IMR-90 (cell line): ENCODE results near the gene KIR3DL3. TPM values are rescaled to one million over a fixed set of nuclear protein-coding genes. Genes with fewer than 3 reads are reported as not detected.
"Not testable (repeated sequence)": the region's sequence is repeated elsewhere in the genome, so short reads cannot be mapped to it uniquely, and the experiment has no call there.

ENCODE experiments used
- ATAC-seq: fragments of 200-7000 bp; cut with Tn5 transposase; 2 replicates; pipeline ENCODE4 v1.9.1; 2020; ENCODE audit warnings: low read depth, mild to moderate bottlenecking, moderate library complexity
- BruUV-seq: library from RNA; stranded (reverse); fragments of 400-500 nt; replicated peaks from 2 replicates; lab custom pipeline; 2021; lab: Mats Ljungman, UMichigan
- CTCF ChIA-PET: fragments of 300-600 bp; formaldehyde crosslinking; extraction: SDS; loops from one replicate; lab custom pipeline; 2021; ENCODE audit warnings: antibody characterized with exemption; lab: Yijun Ruan, JAX
- POLR2A ChIA-PET: fragments of 300-600 bp; sonication (Branson Sonifier 250); formaldehyde crosslinking; loops from one replicate; lab custom pipeline; 2022; ENCODE audit warnings: antibody characterized with exemption; ENCODE audit not compliant: unreplicated experiment; lab: Charles Lee
- DNase-seq: peaks from one replicate; pipeline ENCODE4 v3.0.0; 2013
- H2AFZ ChIP-seq: replicated peaks from 2 replicates; pipeline ENCODE3; 2013; ENCODE audit warnings: low read length, mild to moderate bottlenecking; ENCODE audit not compliant: poor library complexity
- H2AK5ac ChIP-seq: 2 replicates; pipeline ENCODE4 v1.6.1; 2013; ENCODE audit warnings: low read depth, low read length, inconsistent platforms
- H2AK9ac ChIP-seq: replicated peaks from 2 replicates; pipeline ENCODE3; 2013; ENCODE audit warnings: mild to moderate bottlenecking, low read depth, low read length, moderate library complexity; ENCODE audit not compliant: poor library complexity
- H2BK120ac ChIP-seq: 2 replicates; pipeline ENCODE4 v1.6.1; 2013; ENCODE audit warnings: low read depth, low read length, inconsistent platforms
- H2BK15ac ChIP-seq: 3 replicates; pipeline ENCODE4 v1.6.1; 2013; ENCODE audit warnings: low read depth, low read length, inconsistent platforms
- H2BK20ac ChIP-seq: 2 replicates; pipeline ENCODE4 v1.6.1; 2013; ENCODE audit warnings: low read depth, mild to moderate bottlenecking, inconsistent platforms, low read length, moderate library complexity
- H2BK5ac ChIP-seq: 2 replicates; pipeline ENCODE4 v1.6.1; 2013; ENCODE audit warnings: mild to moderate bottlenecking, low read depth, low read length, inconsistent platforms; ENCODE audit not compliant: poor library complexity, severe bottlenecking
- H3K14ac ChIP-seq: replicated peaks from 2 replicates; pipeline ENCODE4 v1.6.1; 2013; ENCODE audit warnings: low read depth, low read length, inconsistent platforms
- H3K18ac ChIP-seq: 2 replicates; pipeline ENCODE4 v1.6.1; 2013; ENCODE audit warnings: low read depth, low read length, control low read depth
- H3K23ac ChIP-seq: 2 replicates; pipeline ENCODE4 v1.6.1; 2013; ENCODE audit warnings: low read depth, low read length, inconsistent platforms
- H3K27ac ChIP-seq: 2 replicates; pipeline ENCODE4 v1.5.1; 2013; ENCODE audit warnings: mild to moderate bottlenecking, control low read depth, low read length; ENCODE audit not compliant: insufficient read depth
- H3K27me3 ChIP-seq: 2 replicates; pipeline ENCODE4 v1.6.1; 2013; ENCODE audit warnings: low read length; ENCODE audit not compliant: control insufficient read depth, insufficient read depth
- H3K36me3 ChIP-seq: 2 replicates; pipeline ENCODE4 v1.6.1; 2013; ENCODE audit warnings: low read length, mixed read lengths; ENCODE audit not compliant: control insufficient read depth, insufficient read depth
- H3K4ac ChIP-seq: 2 replicates; pipeline ENCODE4 v1.6.1; 2013; ENCODE audit warnings: low read depth, low read length, inconsistent platforms
- H3K4me1 ChIP-seq: 2 replicates; pipeline ENCODE4 v1.6.1; 2013; ENCODE audit warnings: low read length, mixed read lengths; ENCODE audit not compliant: control insufficient read depth, insufficient read depth
- H3K4me2 ChIP-seq: 2 replicates; pipeline ENCODE4 v1.6.1; 2013; ENCODE audit warnings: low read depth, mild to moderate bottlenecking, control low read depth, low read length, moderate library complexity
- H3K4me3 ChIP-seq: 2 replicates; pipeline ENCODE4 v1.5.1; 2013; ENCODE audit warnings: low read depth, mild to moderate bottlenecking, control low read depth, low read length, moderate library complexity; ENCODE audit not compliant: insufficient read depth
- H3K56ac ChIP-seq: 2 replicates; pipeline ENCODE4 v1.6.1; 2013; ENCODE audit warnings: low read length, inconsistent platforms; ENCODE audit not compliant: insufficient read depth; ENCODE audit errors: extremely low read depth
- H3K79me1 ChIP-seq, 2 experiments: 2 replicates each; pipeline ENCODE4 v1.6.1; 2013; ENCODE audit warnings: low read length in 2 of 2, inconsistent platforms in 1 of 2, low read depth in 1 of 2
- H3K9ac ChIP-seq: 2 replicates; pipeline ENCODE4 v1.6.1; 2013; ENCODE audit warnings: low read depth, low read length, control low read depth
- H3K9me1 ChIP-seq: 2 replicates; pipeline ENCODE4 v1.6.1; 2013; ENCODE audit warnings: low read length, inconsistent platforms; ENCODE audit not compliant: insufficient read depth
- H3K9me3 ChIP-seq: 2 replicates; pipeline ENCODE4 v1.6.1; 2013; ENCODE audit warnings: low read length; ENCODE audit not compliant: control insufficient read depth, insufficient read depth
- H4K20me1 ChIP-seq: 2 replicates; pipeline ENCODE4 v1.6.1; 2013; ENCODE audit warnings: low read length, inconsistent platforms; ENCODE audit not compliant: insufficient read depth
- H4K5ac ChIP-seq: 2 replicates; pipeline ENCODE4 v1.6.1; 2013; ENCODE audit warnings: mild to moderate bottlenecking, low read depth, low read length, control low read depth
- H4K8ac ChIP-seq, 2 experiments: 2 replicates each; pipeline ENCODE4 v1.6.1; 2013; ENCODE audit warnings: low read depth in 2 of 2, low read length in 2 of 2, control low read depth in 1 of 2, inconsistent platforms in 1 of 2
- H4K91ac ChIP-seq: 2 replicates; pipeline ENCODE4 v1.6.1; 2013; ENCODE audit warnings: low read depth, low read length, inconsistent platforms; ENCODE audit not compliant: insufficient read depth
- WGBS, 2 experiments: methylation state at CpG; one replicate each; pipeline versions ENCODE4 v1.1.5 to v1.1.7; 2013; ENCODE audit warnings: missing lambda C conversion rate in 2 of 2; ENCODE audit not compliant: insufficient read length in 1 of 2; ENCODE audit errors: extremely low coverage in 2 of 2; 5-methylcytosine and 5-hydroxymethylcytosine counted together
- dilution Hi-C: fragments of 300-500 bp; cut with HindIII; formaldehyde crosslinking; loops from one replicate; pipeline ENCODE4 v1.14.3; 2018; ENCODE audit warnings: low sequenced_read_pairs; ENCODE audit not compliant: unreplicated experiment
- in situ Hi-C: fragments of 300-500 bp; cut with MboI; formaldehyde crosslinking; loops from 3 replicates; pipeline ENCODE4 v1.14.3; 2019; ENCODE audit warnings: low sequenced_read_pairs, inconsistent platforms, mixed read lengths
- intact Hi-C: fragments of 100-400 bp; cut with micrococcal nuclease; formaldehyde crosslinking; loops from 2 replicates; pipeline ENCODE4 v1.10.0; 2022
- microRNA-seq, 2 experiments: library from miRNA; stranded (forward) in 1 of 2; unstranded in 1 of 2; fragments of 10-50 nt in 1 of 2; fragments of <30 nt in 1 of 2; gene quantifications in 1 of 2; microRNA quantifications in 1 of 2; one replicate each; pipeline versions ENCODE3 to v1.1.0; 2013 to 2020; ENCODE audit not compliant: insufficient read depth in 1 of 2, insufficient read length in 1 of 2, unreplicated experiment in 1 of 2
- polyA plus RNA-seq, 3 experiments: library from polyadenylated mRNA; depleted of rRNA; stranded (reverse); fragments of >200 nt; gene quantifications; 2 replicates each; pipeline ENCODE4 v1.2.3, GENCODE V29; 2012; ENCODE audit warnings: low replicate concordance in 1 of 3
- small RNA-seq, 5 experiments: library from RNA; depleted of rRNA; stranded (forward); fragments of <200 nt; gene quantifications; one replicate each; pipeline ENCODE3, GENCODE V24; 2012
- total RNA-seq: library from RNA; depleted of rRNA; stranded (reverse); fragments of >200 nt; gene quantifications from 2 replicates; pipeline ENCODE4 v1.2.3, GENCODE V29; 2012; rRNA removed

KIR3DL3 gene
- total and polyA plus RNA-seq, 2 of the 4 experiments (the other 2 are of a cell fraction) = not detected

GRCh38 chr19:54782916-54783315, 58.7 kb downstream of the KIR3DL3 start:
- CTCF ChIA-PET, POLR2A ChIA-PET: not testable (repeated sequence)

More at GRCh38 chr19:54782916-54783315, 58.7 kb downstream of the KIR3DL3 start:
- H3K23ac ChIP-seq, H2BK120ac ChIP-seq, H3K79me1 ChIP-seq, DNase-seq, H3K18ac ChIP-seq, H4K5ac ChIP-seq, H2BK5ac ChIP-seq, H2AFZ ChIP-seq, ATAC-seq, in situ Hi-C loops, BruUV-seq, H3K14ac ChIP-seq, H3K4me2 ChIP-seq, H3K9me1 ChIP-seq, intact Hi-C loops, H3K27ac ChIP-seq, H3K4ac ChIP-seq, H4K91ac ChIP-seq, H2AK5ac ChIP-seq, H3K36me3 ChIP-seq, H3K9ac ChIP-seq, H3K56ac ChIP-seq, H3K4me1 ChIP-seq, H4K8ac ChIP-seq, H2BK15ac ChIP-seq, H2AK9ac ChIP-seq, dilution Hi-C loops, H2BK20ac ChIP-seq, H4K20me1 ChIP-seq, H3K27me3 ChIP-seq, H3K4me3 ChIP-seq: not testable (repeated sequence)
- peaks cover 13% of the 10 kb centered on the region for H3K9me3 ChIP-seq
- WGBS, 2 experiments = no CpG with 5 or more reads among the region's 4 CpGs

Small RNA genes within 50 kb of the gene (microRNA-seq; reads per million reads assigned to microRNA genes)
- gene AC245128.2 (ENCODE audit: insufficient read depth, insufficient read length) (not detected), gene KIR3DP1 (ENCODE audit: insufficient read depth, insufficient read length) (not detected)

Small RNA genes within 50 kb of the gene (small RNA-seq; reads per million reads assigned to genes)
- 0 reads per million in 5 experiments for gene AC245128.2
- 0 reads per million in 5 experiments for gene KIR3DP1

Other genes starting within 250 kb of the KIR3DL3 start
- gene LAIR2, start 221.6 kb upstream of the KIR3DL3 start, total RNA-seq = not detected in 2 replicates
- not detected in 2 replicates for gene LAIR2, start 221.6 kb upstream of the KIR3DL3 start, polyA plus RNA-seq (2012; rRNA removed)
- gene LILRA2, start 150.7 kb upstream of the KIR3DL3 start, total RNA-seq = not detected in 2 replicates
- not detected in 2 replicates for gene LILRA2, start 150.7 kb upstream of the KIR3DL3 start, polyA plus RNA-seq (2012; rRNA removed)
- gene LILRA1, start 130.8 kb upstream of the KIR3DL3 start, total RNA-seq = not detected in 2 replicates
- not detected in 2 replicates for gene LILRA1, start 130.8 kb upstream of the KIR3DL3 start, polyA plus RNA-seq (2012; rRNA removed)
- not detected in 2 replicates for gene LILRB1, start 94.0 kb upstream of the KIR3DL3 start, total RNA-seq
- not detected in 2 replicates for gene LILRB1, start 94.0 kb upstream of the KIR3DL3 start, polyA plus RNA-seq (2012; rRNA removed)
- not detected in 2 replicates for gene LILRB4, start 61.5 kb upstream of the KIR3DL3 start, total RNA-seq
- gene LILRB4, start 61.5 kb upstream of the KIR3DL3 start, polyA plus RNA-seq (2012; rRNA removed) = not detected in 2 replicates
- gene KIR2DL3, start 14.1 kb downstream of the KIR3DL3 start, total RNA-seq = not detected in 2 replicates
- gene KIR2DL3, start 14.1 kb downstream of the KIR3DL3 start, polyA plus RNA-seq (2012; rRNA removed) = not detected in 2 replicates
- gene KIR2DL1, start 45.4 kb downstream of the KIR3DL3 start, total RNA-seq = not detected in 2 replicates
- not detected in 2 replicates for gene KIR2DL1, start 45.4 kb downstream of the KIR3DL3 start, polyA plus RNA-seq (2012; rRNA removed)
- gene KIR2DL4, start 79.2 kb downstream of the KIR3DL3 start, total RNA-seq = not detected in 2 replicates
- gene KIR2DL4, start 79.2 kb downstream of the KIR3DL3 start, polyA plus RNA-seq (2012; rRNA removed) = not detected in 2 replicates
- not detected in 2 replicates for gene KIR3DL1, start 92.0 kb downstream of the KIR3DL3 start, total RNA-seq
- not detected in 2 replicates for gene KIR3DL1, start 92.0 kb downstream of the KIR3DL3 start, polyA plus RNA-seq (2012; rRNA removed)
- gene KIR2DS4, start 108.2 kb downstream of the KIR3DL3 start, total RNA-seq = not detected in 2 replicates
- not detected in 2 replicates for gene KIR2DS4, start 108.2 kb downstream of the KIR3DL3 start, polyA plus RNA-seq (2012; rRNA removed)
- not detected in 2 replicates for gene KIR3DL2, start 126.0 kb downstream of the KIR3DL3 start, total RNA-seq
- not detected in 2 replicates for gene KIR3DL2, start 126.0 kb downstream of the KIR3DL3 start, polyA plus RNA-seq (2012; rRNA removed)
- gene FCAR, start 149.8 kb downstream of the KIR3DL3 start, total RNA-seq = not detected in 2 replicates
- not detected in 2 replicates for gene FCAR, start 149.8 kb downstream of the KIR3DL3 start, polyA plus RNA-seq (2012; rRNA removed)
- not detected in 2 replicates for gene NCR1, start 181.7 kb downstream of the KIR3DL3 start, total RNA-seq
- not detected in 2 replicates for gene NCR1, start 181.7 kb downstream of the KIR3DL3 start, polyA plus RNA-seq (2012; rRNA removed)
- not detected in 2 replicates for gene NLRP7, start 223.1 kb downstream of the KIR3DL3 start, total RNA-seq
- not detected in 2 replicates for gene NLRP7, start 223.1 kb downstream of the KIR3DL3 start, polyA plus RNA-seq (2012; rRNA removed)
- gene NLRP2, start 241.9 kb downstream of the KIR3DL3 start, total RNA-seq = not detected in 2 replicates
- not detected in 2 replicates for gene NLRP2, start 241.9 kb downstream of the KIR3DL3 start, polyA plus RNA-seq (2012; rRNA removed)